K562 (cell line): ENCODE measurements around the gene LMNTD2.

Source experiments
- CAMTA2 ChIP-seq: fragments of 250-450 bp; sonication (Bioruptor Pico); conservative IDR thresholded peaks from 2 replicates; pipeline ENCODE4 v1.5.1; 2022
- FOXA1 ChIP-seq: fragments of 450-650 bp; IDR thresholded peaks from 2 replicates; pipeline ENCODE4 v1.6.1; 2016; ENCODE audit warnings: mild to moderate bottlenecking, borderline replicate concordance
- JUNB ChIP-seq: fragments of 450-650 bp; formaldehyde crosslinking; conservative IDR thresholded peaks from 2 replicates; pipeline ENCODE4 v1.4.0; 2020; ENCODE audit warnings: mild to moderate bottlenecking
- KDM4B ChIP-seq, 2 experiments: fragments of 450-650 bp in 1 of 2; sonication (generic) in 1 of 2; IDR thresholded peaks; 2 replicates each; pipeline ENCODE4 v1.6.1; 2016 to 2017; ENCODE audit warnings: borderline replicate concordance in 2 of 2, antibody characterized with exemption in 1 of 2, low read depth in 1 of 2, mild to moderate bottlenecking in 1 of 2
- RNF2 ChIP-seq: sonication (generic); IDR thresholded peaks from 2 replicates; pipeline ENCODE4 v1.6.1; 2016
- TEAD2 ChIP-seq: fragments of 450-650 bp; IDR thresholded peaks from 2 replicates; pipeline ENCODE4 v1.6.1; 2016; ENCODE audit warnings: missing genetic modification characterization, control low read depth, missing compliant biosample characterization
- TF ChIP-seq, protein P1 (sequence below): fragments of 450-650 bp; IDR thresholded peaks from 2 replicates; pipeline ENCODE4 v1.6.1; 2017; ENCODE audit warnings: mild to moderate bottlenecking, moderate library complexity
- TF ChIP-seq, protein P2 (sequence below): sonication (generic); formaldehyde crosslinking; IDR thresholded peaks from 2 replicates; pipeline ENCODE4 v1.8.1; 2022; ENCODE audit warnings: missing genetic modification reagents
- TF ChIP-seq, protein P3 (sequence below), 3 experiments: IDR thresholded peaks in 2 of 3; conservative IDR thresholded peaks in 1 of 3; 2 replicates each; pipeline ENCODE4 v1.5.1; 2011 to 2012; ENCODE audit warnings: low read length in 3 of 3, mild to moderate bottlenecking in 3 of 3, control low read depth in 2 of 3, improper control_type of control experiment in 1 of 3, inconsistent platforms in 1 of 3, low read depth in 1 of 3, mixed read lengths in 1 of 3, moderate library complexity in 1 of 3; ENCODE audit not compliant: insufficient read depth in 2 of 3
- TF ChIP-seq, protein P4 (sequence below), 2 experiments: fragments of 450-650 bp in 1 of 2; sonication (generic) in 1 of 2; formaldehyde crosslinking in 1 of 2; IDR thresholded peaks in 1 of 2; conservative IDR thresholded peaks in 1 of 2; 2 replicates each; pipeline versions ENCODE4 v1.6.1 to v1.8.1; 2016 to 2023; ENCODE audit warnings: mild to moderate bottlenecking in 2 of 2, moderate library complexity in 2 of 2, inconsistent platforms in 1 of 2, missing genetic modification reagents in 1 of 2

DNA sequence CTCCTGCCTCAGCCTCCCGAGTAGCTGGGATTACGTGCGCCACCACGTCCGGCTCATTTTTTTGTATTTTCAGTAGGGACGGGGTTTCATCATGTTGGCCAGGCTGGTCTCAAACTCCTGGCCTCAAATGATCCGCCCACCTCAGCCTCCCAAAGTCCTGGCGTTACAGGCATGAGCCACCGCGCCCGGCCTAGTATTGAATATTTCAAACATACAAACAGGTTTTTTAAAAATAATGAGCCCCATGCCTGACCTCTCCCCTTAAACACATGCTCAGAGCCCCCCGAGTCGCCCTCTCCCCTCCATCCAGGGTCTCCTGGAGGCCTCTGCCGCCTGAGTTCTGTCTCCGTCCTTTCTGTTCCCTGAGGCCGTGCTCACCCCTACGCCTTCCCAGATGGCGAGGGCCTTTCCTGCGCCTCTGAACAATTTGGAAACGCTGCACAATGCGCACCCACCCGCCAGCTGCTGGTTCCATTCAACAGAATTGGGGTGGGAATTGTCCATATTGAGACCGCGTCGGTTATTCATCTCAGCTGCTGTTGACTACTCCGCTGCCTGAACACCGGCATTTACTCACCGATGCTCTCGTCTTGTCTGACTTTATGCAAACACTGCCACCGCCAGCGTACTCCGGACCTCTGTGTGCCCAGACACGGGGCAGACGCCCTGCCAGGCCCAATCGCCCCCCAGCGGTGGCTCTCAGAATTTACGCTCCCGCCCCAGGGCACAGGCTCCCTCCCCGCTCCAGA, 39.9 kb downstream of the LMNTD2 start:
- TF ChIP-seq, protein P1, sequence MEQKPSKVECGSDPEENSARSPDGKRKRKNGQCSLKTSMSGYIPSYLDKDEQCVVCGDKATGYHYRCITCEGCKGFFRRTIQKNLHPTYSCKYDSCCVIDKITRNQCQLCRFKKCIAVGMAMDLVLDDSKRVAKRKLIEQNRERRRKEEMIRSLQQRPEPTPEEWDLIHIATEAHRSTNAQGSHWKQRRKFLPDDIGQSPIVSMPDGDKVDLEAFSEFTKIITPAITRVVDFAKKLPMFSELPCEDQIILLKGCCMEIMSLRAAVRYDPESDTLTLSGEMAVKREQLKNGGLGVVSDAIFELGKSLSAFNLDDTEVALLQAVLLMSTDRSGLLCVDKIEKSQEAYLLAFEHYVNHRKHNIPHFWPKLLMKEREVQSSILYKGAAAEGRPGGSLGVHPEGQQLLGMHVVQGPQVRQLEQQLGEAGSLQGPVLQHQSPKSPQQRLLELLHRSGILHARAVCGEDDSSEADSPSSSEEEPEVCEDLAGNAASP, result no peak
- TF ChIP-seq FOXA1, result no peak
- TF ChIP-seq, protein P2, sequence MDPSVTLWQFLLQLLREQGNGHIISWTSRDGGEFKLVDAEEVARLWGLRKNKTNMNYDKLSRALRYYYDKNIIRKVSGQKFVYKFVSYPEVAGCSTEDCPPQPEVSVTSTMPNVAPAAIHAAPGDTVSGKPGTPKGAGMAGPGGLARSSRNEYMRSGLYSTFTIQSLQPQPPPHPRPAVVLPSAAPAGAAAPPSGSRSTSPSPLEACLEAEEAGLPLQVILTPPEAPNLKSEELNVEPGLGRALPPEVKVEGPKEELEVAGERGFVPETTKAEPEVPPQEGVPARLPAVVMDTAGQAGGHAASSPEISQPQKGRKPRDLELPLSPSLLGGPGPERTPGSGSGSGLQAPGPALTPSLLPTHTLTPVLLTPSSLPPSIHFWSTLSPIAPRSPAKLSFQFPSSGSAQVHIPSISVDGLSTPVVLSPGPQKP (CRISPR knock-in tag), result no peak
- TF ChIP-seq RNF2, result no peak
- no peak for TF ChIP-seq TEAD2 (tag)
- TF ChIP-seq, protein P3, sequence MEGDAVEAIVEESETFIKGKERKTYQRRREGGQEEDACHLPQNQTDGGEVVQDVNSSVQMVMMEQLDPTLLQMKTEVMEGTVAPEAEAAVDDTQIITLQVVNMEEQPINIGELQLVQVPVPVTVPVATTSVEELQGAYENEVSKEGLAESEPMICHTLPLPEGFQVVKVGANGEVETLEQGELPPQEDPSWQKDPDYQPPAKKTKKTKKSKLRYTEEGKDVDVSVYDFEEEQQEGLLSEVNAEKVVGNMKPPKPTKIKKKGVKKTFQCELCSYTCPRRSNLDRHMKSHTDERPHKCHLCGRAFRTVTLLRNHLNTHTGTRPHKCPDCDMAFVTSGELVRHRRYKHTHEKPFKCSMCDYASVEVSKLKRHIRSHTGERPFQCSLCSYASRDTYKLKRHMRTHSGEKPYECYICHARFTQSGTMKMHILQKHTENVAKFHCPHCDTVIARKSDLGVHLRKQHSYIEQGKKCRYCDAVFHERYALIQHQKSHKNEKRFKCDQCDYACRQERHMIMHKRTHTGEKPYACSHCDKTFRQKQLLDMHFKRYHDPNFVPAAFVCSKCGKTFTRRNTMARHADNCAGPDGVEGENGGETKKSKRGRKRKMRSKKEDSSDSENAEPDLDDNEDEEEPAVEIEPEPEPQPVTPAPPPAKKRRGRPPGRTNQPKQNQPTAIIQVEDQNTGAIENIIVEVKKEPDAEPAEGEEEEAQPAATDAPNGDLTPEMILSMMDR (IDR thresholded peaks at IDR 0.05 in 2 of 3, conservative IDR thresholded peaks at IDR 0.05 in 1 of 3; ENCODE audit: insufficient read depth in 2 of 3, low read depth in 1 of 3, low read length in 3 of 3), result no peak
- TF ChIP-seq CAMTA2 (CRISPR knock-in tag), result no peak
- no peak for TF ChIP-seq JUNB (CRISPR knock-in tag)
- TF ChIP-seq, protein P4, sequence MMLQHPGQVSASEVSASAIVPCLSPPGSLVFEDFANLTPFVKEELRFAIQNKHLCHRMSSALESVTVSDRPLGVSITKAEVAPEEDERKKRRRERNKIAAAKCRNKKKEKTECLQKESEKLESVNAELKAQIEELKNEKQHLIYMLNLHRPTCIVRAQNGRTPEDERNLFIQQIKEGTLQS (IDR thresholded peaks at IDR 0.05), result no peak
- TF ChIP-seq, protein P4 (CRISPR knock-in tag; conservative IDR thresholded peaks at IDR 0.05), result no peak
- TF ChIP-seq KDM4B (IDR thresholded peaks at IDR 0.05; ENCODE audit: borderline replicate concordance in 2 of 2, low read depth in 1 of 2), result no peak
